NOMO-1 treated with DMSO at 0.1 percent for 48 hours (cell line): ENCODE measurements around the gene RSRC2.
"Not testable (repeated sequence)": the region's sequence is repeated elsewhere in the genome, so short reads cannot be mapped to it uniquely, and the experiment has no call there.

ENCODE experiments used
- DNase-seq: peaks from one replicate; lab custom pipeline; 2025; ENCODE audit not compliant: unreplicated experiment; lab: John Stamatoyannopoulos, UW

RSRC2 gene

GRCh38 chr12:122486805-122487426 lies 39.8 kb downstream of the RSRC2 start:
- no peak for DNase-seq

- DNase-seq: not testable (repeated sequence)
Measured at GRCh38 chr12:122486360-122486759, 40.4 kb downstream of the RSRC2 start.

GRCh38 chr12:122484385-122484784 lies 42.4 kb downstream of the RSRC2 start:
- DNase-seq: not testable (repeated sequence)

GRCh38 chr12:122483969-122484368 lies 42.8 kb downstream of the RSRC2 start:
- DNase-seq: no peak

DNA sequence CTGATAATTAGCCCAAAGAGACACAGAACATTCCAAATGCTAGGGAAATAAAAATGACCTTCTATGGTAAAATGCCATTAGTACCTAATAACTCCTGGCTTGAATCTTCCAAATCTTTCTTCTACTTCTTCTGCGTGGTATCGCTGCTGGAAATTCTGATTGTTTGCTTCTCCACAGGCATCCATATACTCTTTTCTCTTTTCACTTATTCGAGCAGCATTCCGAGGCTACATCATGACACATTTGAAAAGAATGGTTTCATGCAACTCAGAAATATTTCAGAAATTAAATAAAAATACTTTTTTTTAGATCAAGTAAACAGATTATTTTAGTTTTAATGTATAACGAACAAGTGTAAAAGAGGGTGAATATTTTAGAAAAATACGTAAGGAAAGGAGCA lies 44.9 kb downstream of the RSRC2 start:
- no peak for DNase-seq

DNA sequence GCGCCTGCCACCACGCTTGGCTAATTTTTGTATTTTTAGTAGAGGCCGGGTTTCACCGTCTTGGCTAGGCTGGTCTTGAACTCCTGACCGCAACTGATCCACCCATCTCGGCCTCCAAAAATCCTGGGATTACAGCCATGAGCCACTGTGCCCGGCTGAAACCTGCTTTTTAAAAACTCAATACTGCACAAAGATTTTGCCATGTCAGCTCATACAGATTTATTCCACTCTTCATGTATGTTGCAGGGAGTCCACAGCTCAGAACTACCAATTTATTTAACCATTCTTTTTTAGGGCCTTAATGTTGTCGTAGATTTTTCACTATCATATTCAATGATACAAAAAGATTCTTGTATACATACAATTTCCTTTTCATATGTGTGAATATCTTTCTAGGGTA lies 46.0 kb downstream of the RSRC2 start:
- no peak for DNase-seq

GRCh38 chr12:122474324-122474716 lies 52.4 kb downstream of the RSRC2 start:
- DNase-seq: no peak

- DNase-seq: no peak
Measured at GRCh38 chr12:122473543-122474323, 53.0 kb downstream of the RSRC2 start.

GRCh38 chr12:122471324-122472226 lies 55.2 kb downstream of the RSRC2 start:
- DNase-seq: peak; percentile 58

DNA sequence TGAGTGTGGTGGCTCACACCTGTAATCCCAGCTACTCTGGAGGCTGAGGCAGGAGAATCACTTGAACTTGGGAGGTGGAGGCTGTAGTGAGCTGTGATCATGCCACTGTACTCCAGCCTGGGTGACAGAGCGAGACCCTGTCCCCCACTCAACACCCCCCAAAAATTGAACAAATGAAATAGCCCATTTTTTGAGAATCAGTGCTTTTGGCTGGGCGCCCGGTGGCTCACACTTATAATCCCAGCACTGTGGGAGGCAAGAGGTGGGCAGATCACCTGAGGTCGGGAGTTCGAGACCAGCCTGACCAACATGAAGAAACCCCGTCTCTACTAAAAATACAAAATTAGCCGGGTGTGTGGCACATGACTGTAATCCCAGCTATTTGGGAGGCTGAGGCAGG lies 56.2 kb downstream of the RSRC2 start:
- not testable (repeated sequence) for DNase-seq

- DNase-seq: not testable (repeated sequence)
Measured at GRCh38 chr12:122469856-122470255, 56.9 kb downstream of the RSRC2 start.

DNA sequence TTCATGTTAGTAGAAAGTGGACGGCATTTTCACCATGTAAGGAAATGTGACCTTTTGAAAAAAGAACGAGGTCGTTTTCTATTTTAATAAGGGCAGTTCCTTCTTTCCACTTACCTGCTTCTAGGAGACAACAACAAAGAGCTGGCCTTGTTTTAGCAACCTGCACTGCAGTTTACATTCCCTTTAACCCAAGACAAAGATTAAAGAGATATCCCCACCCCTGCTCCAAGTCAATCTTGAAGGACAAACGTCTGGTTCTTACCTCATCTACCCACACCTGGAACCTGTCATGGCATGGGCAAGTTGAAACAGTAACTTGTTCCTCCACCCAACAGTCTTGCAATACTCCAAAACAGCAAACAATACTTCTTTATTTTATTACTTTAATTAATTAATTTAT lies 58.8 kb downstream of the RSRC2 start:
- no peak for DNase-seq

DNA sequence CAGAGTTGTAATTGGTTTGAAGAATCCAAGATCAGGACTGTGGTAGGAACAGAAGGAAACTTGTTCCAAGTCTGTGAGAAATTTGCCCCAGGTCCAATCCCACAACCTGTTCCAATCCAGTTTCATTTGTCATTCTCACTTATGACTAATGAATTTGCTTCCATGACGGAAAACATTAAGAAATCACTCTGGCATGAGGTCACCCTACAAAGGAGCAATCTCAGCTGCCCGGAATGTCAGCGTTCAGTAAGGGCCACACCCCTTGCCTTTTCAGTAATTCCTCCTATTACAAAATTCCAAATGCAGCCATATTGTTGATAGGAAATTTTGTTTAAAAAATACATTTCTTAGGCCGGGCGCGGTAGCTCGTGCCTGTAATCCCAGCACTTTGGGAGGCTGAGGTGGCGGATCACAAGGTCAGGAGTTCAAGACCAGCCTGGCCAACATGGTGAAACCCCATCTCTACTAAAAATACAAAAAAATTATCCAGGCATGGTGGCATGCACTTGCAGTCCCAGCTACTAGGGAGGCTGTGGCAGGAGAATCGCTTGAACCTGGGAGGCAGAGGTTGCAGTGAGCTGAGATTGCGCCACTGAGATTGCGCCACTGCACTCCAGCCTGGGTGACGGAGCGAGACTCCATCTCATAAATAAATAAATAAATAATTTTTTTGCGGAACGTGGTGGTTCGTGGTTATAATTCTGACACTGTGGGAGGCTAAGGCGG lies 62.3 kb downstream of the RSRC2 start:
- DNase-seq: peak; percentile 19

GRCh38 chr12:122460641-122461040 lies 66.1 kb downstream of the RSRC2 start:
- no peak for DNase-seq

- no peak for DNase-seq
Measured at GRCh38 chr12:122460061-122460460, 66.7 kb downstream of the RSRC2 start.

DNA sequence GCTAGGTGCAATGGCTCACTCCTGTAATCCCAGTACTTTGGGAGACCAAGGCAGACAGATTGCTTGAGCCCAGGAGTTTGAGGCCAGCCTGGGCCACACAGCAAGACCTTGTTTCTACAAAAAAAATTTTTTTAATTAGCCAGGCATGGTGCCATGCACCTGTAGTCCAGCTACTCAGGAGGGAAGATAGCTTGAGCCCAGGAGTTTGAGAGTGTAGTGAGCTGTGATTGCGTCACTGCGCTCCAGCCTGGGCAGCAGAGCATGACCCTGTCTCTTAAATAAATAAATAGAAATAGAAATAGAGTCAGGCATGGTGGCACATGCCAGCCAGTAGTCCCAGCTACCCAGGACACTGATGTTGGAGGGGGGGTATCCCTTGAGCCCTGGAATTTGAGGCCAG lies 67.5 kb downstream of the RSRC2 start:
- DNase-seq: no peak

DNA sequence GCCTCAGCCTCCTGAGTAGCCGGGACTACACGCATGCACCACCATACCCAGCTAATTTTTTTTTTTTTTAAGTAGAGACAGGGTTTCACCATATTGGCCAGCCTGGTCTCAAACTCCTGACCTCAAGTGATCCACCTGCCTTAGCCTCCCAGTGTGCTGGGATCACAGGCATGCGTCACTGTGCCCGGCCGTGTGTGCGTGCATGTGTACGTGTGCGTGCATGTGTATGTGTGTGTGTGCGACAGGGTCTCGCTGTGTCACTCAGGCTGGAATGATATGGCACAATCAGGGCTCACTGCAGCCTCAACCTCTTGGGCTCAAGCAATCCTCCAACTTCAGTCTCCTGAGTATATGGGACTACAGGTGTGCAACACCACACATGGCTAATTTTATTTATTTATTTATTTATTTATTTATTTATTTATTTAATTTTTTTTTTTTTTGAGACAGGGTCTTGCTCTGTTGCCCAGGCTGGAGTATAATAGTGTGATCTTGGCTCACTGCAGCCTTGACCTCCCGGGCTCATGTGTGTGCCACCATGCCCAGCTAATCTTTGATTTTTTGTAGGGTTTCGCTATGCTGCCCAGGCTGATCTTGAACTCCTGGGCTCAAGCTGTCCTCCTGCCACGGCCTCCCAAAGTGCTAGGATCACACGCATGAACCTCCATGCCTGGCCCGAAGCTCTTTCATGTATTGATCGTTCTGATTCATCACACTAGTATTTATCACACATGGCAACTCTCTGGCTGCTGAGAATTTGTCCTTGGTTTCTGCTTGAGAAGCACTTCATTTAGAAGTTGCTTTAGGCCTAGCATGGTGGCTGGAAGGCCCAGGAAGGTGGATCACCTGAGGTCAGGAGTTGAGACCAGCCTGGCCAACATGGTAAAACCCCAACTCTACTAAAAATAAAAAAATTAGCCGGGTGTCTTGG lies 68.4 kb downstream of the RSRC2 start:
- DNase-seq: no peak

GRCh38 chr12:122457627-122458026 lies 69.1 kb downstream of the RSRC2 start:
- no peak for DNase-seq

DNA sequence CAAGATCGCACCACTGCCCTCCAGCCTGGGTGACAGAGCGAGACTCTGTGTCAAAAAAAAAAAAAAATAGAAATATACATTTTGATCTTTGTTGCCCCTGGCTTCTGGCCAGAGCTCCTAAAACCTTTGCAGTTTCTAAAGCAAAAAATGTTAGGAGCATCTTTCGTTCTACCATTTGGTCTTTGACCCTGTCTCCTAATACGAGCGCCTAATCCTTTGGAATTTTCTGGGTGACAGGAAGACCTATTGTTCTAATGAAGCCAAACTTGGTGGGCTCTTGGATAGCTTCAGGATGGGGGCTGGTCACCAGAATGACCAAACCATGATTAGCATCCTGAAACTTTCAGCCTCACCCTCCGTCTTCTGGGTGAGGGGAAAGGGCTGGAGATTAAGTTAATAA lies 72.0 kb downstream of the RSRC2 start:
- no peak for DNase-seq

DNA sequence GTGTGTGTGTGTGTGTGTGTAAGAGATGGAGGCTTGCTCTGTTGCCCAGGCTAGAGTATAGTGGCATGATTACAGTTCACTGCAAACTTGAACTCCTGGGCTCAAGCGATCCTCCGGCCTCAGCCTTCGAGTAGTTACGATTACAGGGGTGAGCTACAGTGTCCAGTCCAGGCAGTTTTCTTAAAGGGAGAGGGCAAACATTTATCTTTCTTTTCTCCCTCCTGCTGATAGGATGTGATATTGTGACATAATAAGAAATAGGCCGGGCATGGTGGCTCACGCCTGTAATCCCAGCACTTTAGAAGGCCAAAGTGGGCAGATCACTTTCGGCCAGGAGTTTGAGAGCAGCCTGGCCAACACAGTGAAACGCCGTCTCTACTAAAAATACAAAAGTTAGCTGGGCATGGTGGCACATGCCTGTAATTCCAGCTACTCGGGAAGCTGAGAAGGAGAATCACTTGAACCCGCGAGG lies 72.5 kb downstream of the RSRC2 start:
- no peak for DNase-seq
